8988T (cell line): ENCODE results near the gene TMEM255A.

ENCODE experiments used
- DNase-seq: peaks from one replicate; pipeline ENCODE4 v3.0.0; 2011

The TMEM255A gene

DNA sequence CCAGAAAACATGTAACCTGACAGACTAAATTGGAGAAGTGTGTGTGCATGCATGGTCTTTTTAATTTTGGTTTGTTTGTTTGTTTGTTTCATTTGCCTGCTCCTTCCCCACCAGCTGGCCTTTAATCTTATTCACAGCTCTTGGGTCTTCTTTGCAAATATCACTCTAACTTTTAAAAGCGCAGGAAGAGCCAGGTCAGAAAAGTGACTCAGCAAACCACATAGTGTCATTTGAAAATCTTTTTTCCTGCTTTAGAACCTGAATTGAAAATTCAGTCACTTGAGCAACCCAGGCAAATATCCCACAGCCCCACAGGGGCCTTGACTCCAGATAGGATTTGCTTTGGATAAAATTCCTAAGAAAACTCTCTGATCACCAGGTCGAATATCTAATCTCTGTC is 4.6 kb downstream of the TMEM255A start:
- no peak for DNase-seq

- DNase-seq: no peak
These were observed 5.6 kb downstream of the TMEM255A start for GRCh38 chrX:120305531-120306141.

DNA sequence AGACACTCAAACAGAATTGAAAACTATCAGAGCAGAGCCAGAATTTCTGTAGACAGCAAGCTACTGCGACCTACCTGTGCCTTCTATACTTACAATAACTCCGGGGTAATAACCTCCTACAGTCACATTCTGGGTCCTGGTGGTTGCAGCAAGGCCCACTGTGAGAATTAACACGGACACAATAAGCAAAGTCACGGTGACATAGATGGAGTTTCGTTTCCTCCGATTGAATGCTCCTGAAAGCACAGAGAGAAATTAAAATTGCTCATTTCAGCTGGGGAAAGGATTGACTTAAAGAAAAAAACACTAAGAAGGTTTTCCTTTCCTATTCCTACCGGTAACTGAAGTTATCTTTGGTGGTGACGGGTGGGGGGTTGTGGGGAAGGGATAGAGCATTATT is 7.0 kb downstream of the TMEM255A start:
- DNase-seq: no peak

DNA sequence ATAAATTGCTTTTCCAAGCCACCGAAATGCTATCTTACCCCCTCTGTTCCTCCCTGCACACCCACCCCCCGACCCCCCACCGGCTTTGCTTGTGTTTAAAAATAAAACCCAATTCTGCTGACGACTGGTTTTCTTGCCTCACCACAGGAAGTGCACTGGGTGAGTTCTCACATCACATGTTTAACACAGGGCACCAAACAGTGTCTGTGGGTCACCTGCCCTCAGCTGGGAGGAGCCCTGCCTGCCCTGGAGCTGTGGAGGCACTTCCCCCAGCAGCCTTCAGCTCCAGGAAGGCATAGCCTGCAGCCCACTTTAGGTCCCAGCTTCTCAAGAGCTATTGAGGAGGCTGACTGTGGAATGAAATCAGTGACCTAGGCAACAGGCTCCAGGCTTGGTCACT is 8.8 kb downstream of the TMEM255A start:
- DNase-seq: no peak

DNA sequence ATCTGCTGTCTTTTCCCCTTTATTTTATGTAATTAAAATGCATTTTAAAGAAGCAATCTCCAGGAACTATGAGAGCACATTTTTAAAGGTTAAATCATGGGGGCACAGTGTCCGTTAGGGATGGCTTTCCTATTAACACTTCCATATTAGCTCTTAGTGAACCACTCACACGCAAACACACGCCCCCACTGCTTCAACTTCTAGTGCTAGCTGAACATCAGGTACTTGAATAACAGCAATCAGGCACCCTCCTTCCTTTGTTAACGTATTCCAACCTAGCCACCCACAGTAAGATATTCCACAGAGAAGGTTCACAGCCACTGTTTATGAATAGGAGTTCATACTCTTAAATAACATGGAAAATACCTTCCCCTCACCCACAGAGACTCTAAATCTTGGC is 9.3 kb downstream of the TMEM255A start:
- DNase-seq: no peak

DNA sequence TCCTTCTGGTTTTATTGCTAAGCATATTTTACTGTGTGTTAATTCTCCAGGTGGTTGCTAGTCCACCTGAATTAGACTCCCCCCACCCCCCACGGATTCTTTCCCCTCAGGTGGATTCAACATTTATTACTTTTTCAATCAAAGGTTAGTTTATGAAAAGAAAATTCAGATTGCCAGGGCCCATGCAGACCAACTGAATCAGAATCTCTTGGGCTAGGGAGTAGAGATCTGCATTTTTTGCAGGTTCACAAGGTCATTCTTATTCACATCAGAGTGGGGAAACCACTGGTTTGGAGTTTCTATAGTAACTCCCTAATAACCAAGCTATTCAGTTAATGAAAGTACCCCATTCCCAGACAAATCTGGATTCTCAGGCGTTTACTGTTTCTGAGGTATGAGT is 9.8 kb downstream of the TMEM255A start:
- DNase-seq: no peak

GRCh38 chrX:120299928-120300327 is 11.3 kb downstream of the TMEM255A start:
- DNase-seq: no peak

- no peak for DNase-seq
These were observed 13.3 kb downstream of the TMEM255A start for GRCh38 chrX:120297923-120298322.

DNA sequence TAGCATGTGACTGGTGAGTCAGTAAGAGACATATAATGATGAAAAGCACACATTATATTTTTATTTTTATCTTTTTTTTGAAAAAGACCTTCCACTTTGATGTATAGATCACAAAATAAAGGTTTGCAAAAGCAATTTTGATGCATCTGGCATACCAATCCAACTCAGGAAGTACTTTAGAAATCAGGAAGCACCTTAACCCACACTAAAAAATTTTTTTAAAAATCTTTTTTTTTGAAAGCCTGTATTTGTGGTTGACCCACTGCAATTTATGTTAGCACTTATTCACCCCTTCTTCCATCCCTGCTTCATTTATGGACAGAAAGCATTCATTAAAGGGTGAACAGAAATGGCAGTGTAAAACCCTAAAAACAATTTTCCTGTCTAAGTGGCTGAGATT is 16.6 kb downstream of the TMEM255A start:
- no peak for DNase-seq

GRCh38 chrX:120293015-120293414 is 18.2 kb downstream of the TMEM255A start:
- DNase-seq: no peak

- no peak for DNase-seq
These were observed 20.1 kb downstream of the TMEM255A start for GRCh38 chrX:120291211-120291610.

- DNase-seq: no peak
These were observed 21.2 kb downstream of the TMEM255A start for GRCh38 chrX:120290107-120290506.

GRCh38 chrX:120287513-120288112 is 23.6 kb downstream of the TMEM255A start:
- DNase-seq: no peak

DNA sequence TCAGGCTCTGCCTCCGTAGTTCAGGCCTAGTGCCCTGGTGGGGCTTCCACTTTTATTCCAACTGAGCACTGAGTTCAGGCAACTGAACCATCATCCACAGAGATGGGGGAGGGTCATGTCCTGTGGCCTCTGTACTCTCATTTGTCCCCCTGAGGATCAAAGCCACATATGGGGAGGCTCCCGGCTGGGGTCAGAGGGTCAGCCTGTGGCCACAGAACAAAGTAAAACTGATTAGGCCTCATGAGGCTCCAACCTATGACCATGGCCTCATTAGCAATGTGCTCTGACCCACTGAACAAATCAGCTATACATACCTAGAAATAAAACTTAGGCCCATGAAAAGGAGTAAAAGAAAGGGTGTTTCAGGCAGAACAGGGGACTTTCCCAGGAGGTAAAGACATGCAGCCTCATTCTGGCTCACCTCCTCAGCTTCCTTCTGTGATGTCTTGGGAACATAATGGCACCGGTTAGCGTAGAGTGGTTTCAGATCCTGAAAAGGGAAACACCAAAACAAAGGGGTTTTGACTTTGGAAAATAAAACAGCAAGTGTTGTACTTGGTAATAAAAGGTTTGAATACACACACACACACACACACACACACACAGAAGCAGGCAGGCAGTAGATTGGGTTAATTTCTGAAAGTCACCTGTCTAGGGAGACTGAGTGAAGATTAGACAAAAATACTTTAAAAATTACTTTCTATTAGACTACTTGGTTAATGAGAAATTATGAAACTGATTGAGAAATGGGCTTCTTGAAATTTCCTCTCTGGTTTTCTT is 24.3 kb downstream of the TMEM255A start:
- DNase-seq: no peak

DNA sequence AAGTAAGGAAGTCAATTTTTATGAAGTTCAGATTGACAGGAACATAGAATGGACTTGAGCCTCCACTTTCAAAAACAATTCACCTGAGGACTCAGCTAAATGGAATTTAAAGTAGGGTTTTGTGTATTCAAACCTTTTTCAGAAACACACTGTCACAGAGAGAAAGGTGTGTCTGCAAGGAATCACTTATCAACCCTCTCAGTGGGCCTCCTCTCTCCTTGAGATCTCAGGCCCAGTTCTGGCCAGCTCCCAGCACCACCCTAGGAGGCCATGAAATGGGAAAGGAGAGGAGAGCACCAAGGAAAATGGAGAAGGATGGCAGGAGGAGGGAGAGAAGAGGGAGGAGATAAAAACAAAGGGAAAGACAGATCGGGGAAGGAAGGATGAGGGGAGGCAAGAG is 28.6 kb downstream of the TMEM255A start:
- DNase-seq: no peak

DNA sequence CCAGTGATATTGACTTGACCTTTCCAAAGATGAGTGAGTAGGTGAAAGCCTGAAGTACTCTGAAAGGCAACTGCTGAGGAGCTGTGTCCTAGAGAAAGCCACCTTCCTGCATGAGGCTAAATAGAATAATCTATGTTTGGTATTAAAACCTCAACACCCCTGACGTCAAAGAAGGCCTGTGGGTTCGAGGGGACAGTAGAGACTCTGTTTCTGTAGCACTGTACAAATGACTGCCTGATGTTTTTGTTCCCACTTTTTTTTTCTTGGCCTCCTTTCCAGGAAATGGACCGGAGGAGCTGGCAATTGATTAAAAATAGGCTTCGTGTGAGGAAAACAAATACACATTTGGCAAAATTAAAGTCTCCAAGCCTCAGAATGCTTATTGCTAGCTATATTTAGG is 29.5 kb downstream of the TMEM255A start:
- DNase-seq: no peak

DNA sequence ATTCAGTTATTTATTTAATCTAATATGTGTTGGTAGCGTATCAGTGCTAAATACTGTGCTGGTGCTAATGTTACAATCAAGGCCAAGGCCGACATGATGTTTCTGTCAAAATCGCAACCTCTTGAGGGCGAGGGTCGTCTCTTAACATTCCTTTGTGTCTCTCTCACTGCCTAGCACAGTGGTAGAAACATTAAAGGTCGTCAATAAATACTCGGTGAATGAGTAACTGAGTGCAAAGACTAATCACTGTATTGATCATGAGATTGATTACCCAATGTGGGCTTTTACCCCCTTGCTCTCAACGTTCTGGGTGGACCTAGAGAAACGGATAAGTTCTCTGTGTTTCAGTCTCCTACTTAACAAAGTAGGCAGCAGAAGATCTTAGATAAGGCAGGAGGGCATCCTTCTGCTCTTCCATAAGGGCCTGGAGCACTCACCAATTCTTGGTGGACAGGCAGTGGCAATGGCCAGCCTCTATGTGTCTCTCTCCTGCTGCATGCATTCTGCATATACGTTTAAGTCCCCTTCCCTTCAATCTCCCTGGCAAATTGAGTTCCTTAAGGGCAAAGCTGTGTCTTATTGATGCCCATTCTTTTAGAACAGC is 30.1 kb downstream of the TMEM255A start:
- no peak for DNase-seq

- no peak for DNase-seq
These were observed 36.3 kb downstream of the TMEM255A start for GRCh38 chrX:120274958-120275357.

- no peak for DNase-seq
These were observed 37.1 kb downstream of the TMEM255A start for GRCh38 chrX:120274145-120274544.

DNA sequence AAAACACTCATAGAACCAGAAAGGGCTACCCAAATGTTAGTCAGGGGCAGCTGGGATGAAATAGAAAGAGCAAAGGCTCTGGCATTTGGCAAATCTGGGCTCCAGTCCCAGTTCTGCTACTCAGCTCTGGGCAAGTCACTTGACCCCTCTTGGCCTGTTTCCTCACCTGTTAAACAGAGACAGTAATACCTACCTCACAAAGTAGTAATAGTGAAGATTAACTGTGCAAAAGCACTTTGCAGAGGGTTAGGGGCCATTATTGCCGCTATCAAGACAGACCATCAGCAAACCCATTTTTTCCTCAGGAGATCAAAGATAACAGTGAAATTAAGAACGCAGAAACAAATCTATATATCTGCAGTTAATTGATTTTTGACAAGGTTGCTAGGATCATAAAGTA is 40.0 kb downstream of the TMEM255A start:
- no peak for DNase-seq

GRCh38 chrX:120270567-120270966 is 40.7 kb downstream of the TMEM255A start:
- no peak for DNase-seq

GRCh38 chrX:120269373-120270035 is 41.8 kb downstream of the TMEM255A start:
- no peak for DNase-seq

DNA sequence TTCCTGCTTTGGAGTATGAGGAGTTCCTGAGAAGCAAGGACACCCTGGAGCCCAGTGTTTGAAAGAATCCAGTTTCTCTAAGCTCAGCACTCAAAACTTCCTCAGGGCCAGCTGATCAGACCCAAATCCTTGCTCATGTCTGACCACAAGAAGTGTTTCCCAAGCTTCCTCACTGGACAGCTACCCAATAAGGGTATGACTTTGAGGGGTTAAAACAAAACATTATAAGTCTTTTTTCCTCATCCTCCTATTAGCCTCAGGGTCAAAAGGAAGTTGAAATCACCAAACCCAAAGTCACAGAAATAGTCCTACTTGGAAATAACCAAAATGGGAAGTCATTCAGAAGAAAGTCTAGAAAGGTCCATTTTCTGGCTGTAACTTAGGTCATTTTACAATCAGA is 46.9 kb downstream of the TMEM255A start:
- DNase-seq: no peak
